BJ (cell line): Measurements from ENCODE around the gene LARGE2. TPM values are rescaled to one million over a fixed set of nuclear protein-coding genes. Genes with fewer than 3 reads are reported as not detected.

Experiments
- CTCF ChIA-PET: fragments of 350-600 bp; formaldehyde crosslinking; extraction: SDS; loops from one replicate; lab custom pipeline; 2021; ENCODE audit warnings: antibody characterized with exemption, inconsistent platforms; lab: Yijun Ruan, JAX
- POLR2A ChIA-PET: fragments of 300-600 bp; sonication (Branson Sonifier 250); formaldehyde crosslinking; extraction: SDS; loops from one replicate; lab custom pipeline; 2021; ENCODE audit warnings: antibody characterized with exemption; lab: Charles Lee
- DNase-seq: peaks from one replicate; pipeline ENCODE4 v3.0.0-alpha.2; 2011; ENCODE audit warnings: low read depth
- H3K27me3 ChIP-seq: 2 replicates; pipeline ENCODE4 v1.6.0; 2011; ENCODE audit warnings: low read length; ENCODE audit not compliant: control insufficient read depth, insufficient read depth
- H3K36me3 ChIP-seq: 2 replicates; pipeline ENCODE4 v1.5.1; 2011; ENCODE audit warnings: low read length; ENCODE audit not compliant: control insufficient read depth, insufficient read depth
- H3K4me3 ChIP-seq: 2 replicates; pipeline ENCODE4 v1.5.1; 2011; ENCODE audit warnings: low read depth, mild to moderate bottlenecking, control low read depth, low read length
- CTCF ChIP-seq: IDR thresholded peaks from 2 replicates; pipeline ENCODE4 v1.5.1; 2011; ENCODE audit warnings: low read depth, mild to moderate bottlenecking, control low read depth, inconsistent platforms, low read length, moderate library complexity; ENCODE audit not compliant: insufficient read depth
- polyA plus RNA-seq: library from polyadenylated mRNA; depleted of rRNA; stranded (reverse); fragments of >200 nt; gene quantifications from 2 replicates; pipeline ENCODE4 v1.2.3, GENCODE V29; 2011

Gene LARGE2
- polyA plus RNA-seq, 1 experiment, result 0.05 TPM

DNA sequence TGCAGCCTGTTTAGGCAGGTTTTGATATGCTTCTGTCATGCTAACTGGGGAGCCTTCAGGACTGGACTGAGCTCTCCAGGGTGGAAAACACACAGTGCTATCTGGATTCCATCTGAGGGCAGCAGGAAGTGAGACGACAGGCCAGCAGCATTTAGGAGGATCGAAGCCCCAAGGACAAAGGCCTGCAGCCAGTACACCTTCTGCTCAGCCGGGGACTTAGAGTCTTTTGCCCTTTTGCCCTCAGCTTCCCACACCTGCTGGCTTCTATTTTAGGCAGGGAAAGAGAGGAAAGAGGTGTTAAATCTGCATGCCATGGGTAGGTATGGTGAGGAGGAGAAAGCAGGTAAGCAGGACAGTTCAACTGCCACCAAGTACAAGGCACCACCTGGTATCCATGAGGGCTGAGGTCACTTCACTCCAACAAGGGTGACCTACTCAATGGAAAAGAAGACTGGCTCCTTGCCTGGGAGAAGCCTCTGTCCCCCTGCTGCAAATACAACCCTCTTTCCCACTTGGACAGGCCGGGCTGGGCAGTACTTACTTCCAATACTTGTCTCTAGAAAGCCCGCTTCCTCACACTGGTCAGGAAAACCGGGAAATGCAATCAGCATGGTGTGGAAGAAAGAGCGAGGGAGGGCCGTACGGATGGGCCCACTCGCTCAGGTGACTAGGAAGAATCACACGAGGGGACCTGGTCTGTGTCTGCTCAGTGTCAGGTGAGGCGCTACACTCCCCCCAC is 12.3 kb downstream of the LARGE2 start:
- H3K4me3 ChIP-seq, result no peak overlapping the region
- H3K27me3 ChIP-seq, result no peaks in the 10 kb centered on the region
- no peak for DNase-seq
- POLR2A ChIA-PET, result no interaction called here
- CTCF ChIA-PET, result interaction anchor here (1.5 kb wide), 1 partner anchor 62 kb away, joined by 3 read pairs; no protein-coding TSS in a partner anchor
- H3K36me3 ChIP-seq, result peaks cover 38% of the 10 kb centered on the region
- no peak for TF ChIP-seq CTCF

GRCh38 chr11:45935349-45936064 is 13.1 kb downstream of the LARGE2 start:
- CTCF ChIA-PET, result no interaction called here
- Histone ChIP-seq H3K36me3 (peaks cover 37% of the 10 kb centered on the region), H3K4me3 (no peak overlapping the region), H3K27me3 (no peaks in the 10 kb centered on the region)
- TF ChIP-seq CTCF, result no peak
- DNase-seq, result no peak
- POLR2A ChIA-PET, result no interaction called here

DNA sequence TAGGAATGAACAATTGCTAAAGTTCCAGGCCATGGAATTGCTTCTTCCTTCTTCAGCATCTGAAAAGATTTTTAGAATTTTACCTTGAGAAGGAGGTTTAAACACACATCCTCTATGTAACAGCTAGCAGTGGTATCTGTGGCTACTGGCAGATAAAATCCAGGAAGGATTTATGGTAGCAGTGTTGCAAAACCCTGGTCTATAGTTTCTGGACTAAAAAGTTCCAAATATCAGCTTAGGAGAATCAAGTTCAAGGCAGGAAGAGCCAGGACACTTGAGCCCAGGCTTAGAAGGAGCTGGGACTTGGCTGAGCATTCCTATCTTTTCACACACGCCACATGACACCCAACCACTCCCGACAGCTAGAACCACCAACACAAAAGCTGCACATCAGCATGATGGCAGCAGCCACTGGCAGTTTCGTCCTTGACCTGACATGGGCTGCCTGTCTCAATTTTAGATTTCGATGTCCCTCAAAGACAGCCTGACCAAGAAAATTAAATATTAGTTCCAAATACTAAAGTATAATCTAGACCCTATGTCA is 14.1 kb downstream of the LARGE2 start:
- no peaks in the 10 kb centered on the region for H3K27me3 ChIP-seq
- DNase-seq, result no peak
- CTCF ChIA-PET, result no interaction called here
- H3K4me3 ChIP-seq, result no peak overlapping the region
- no peak for TF ChIP-seq CTCF
- POLR2A ChIA-PET, result interaction anchor here (0.5 kb wide), 1 partner anchor 65 kb away, joined by 3 read pairs; no protein-coding TSS in a partner anchor
- peaks cover 36% of the 10 kb centered on the region for H3K36me3 ChIP-seq

DNA sequence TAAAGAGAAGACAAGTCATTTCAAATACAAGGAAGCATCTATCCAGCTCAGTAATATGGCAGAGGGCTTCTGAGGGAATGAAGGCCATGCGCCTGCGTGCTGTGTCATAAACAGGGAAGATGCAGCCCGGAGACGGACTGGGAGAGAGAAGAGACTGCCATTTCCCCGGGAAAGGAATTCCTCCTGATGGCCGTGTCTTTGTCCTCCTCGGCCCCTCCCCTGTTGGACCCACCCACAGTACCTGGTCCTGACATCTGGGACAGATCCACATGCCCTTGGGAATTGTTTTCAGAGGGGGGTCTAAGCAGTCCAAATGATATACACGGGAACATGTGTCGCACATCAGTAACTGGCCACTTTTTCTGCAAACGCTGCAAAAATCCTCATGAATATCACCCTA is 15.5 kb downstream of the LARGE2 start:
- ChIA-PET CTCF (no interaction called here), POLR2A (no interaction called here)
- no peak for DNase-seq
- Histone ChIP-seq H3K4me3 (no peak overlapping the region), H3K36me3 (peaks cover 28% of the 10 kb centered on the region), H3K27me3 (no peaks in the 10 kb centered on the region)
- no peak for TF ChIP-seq CTCF

DNA sequence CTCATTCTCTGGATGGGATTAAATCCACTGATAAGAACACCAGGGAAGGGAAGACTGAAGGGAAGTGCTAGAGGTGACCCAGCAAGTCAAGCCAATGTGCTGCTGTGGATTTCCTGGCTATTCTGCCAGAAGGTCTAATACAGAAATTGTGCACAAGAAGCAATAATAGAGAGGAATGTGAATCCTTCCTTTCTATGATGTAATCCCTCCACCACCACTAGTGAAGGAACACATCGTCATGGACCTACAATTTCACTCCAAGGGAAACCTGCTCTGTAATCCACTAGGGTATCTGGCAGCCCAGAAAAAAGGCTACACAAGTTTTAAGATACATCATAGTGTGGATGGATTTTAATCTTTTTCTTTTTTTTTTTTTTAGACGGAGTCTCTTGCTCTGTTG is 17.4 kb downstream of the LARGE2 start:
- ChIA-PET POLR2A (no interaction called here), CTCF (interaction anchor here (1.2 kb wide), 1 partner anchor 66 kb away, joined by 3 read pairs; no protein-coding TSS in a partner anchor)
- H3K4me3 ChIP-seq, result no peak overlapping the region
- DNase-seq, result no peak
- H3K36me3 ChIP-seq, result peaks cover 14% of the 10 kb centered on the region
- TF ChIP-seq CTCF, result no peak
- no peaks in the 10 kb centered on the region for H3K27me3 ChIP-seq
